ENCODE data around the gene TRIP13.
"Not testable (repeated sequence)": the region's sequence is repeated elsewhere in the genome, so short reads cannot be mapped to it uniquely, and the experiment has no call there.

TRIP13 gene

GRCh38 chr5:920321-920720, 27.6 kb downstream of the TRIP13 start:
- DNase-seq (ENCODE audit: low read depth): no peak

- DNase-seq (ENCODE audit: low read depth): no peak
These were observed 29.1 kb downstream of the TRIP13 start for GRCh38 chr5:921456-922435.

- DNase-seq (ENCODE audit: low read depth): no peak
These were observed 30.0 kb downstream of the TRIP13 start for GRCh38 chr5:922436-923280.

GRCh38 chr5:923281-923873, 30.7 kb downstream of the TRIP13 start:
- DNase-seq (ENCODE audit: low read depth): peak; percentile 61

- peak; percentile 16 for DNase-seq (ENCODE audit: low read depth)
These were observed 33.9 kb downstream of the TRIP13 start for GRCh38 chr5:926417-927171.

GRCh38 chr5:927172-928015, 34.7 kb downstream of the TRIP13 start:
- no peak for DNase-seq (ENCODE audit: low read depth)

- DNase-seq (ENCODE audit: low read depth): not testable (repeated sequence)
These were observed 36.5 kb downstream of the TRIP13 start for GRCh38 chr5:929182-929581.

- DNase-seq (ENCODE audit: low read depth): no peak
These were observed 36.9 kb downstream of the TRIP13 start for GRCh38 chr5:929596-929995.

GRCh38 chr5:930866-931265, 38.2 kb downstream of the TRIP13 start:
- DNase-seq (ENCODE audit: low read depth): no peak

- no peak for DNase-seq (ENCODE audit: low read depth)
These were observed 39.0 kb downstream of the TRIP13 start for GRCh38 chr5:931570-932145.

- no peak for DNase-seq (ENCODE audit: low read depth)
These were observed 39.5 kb downstream of the TRIP13 start for GRCh38 chr5:932151-932627.

- DNase-seq (ENCODE audit: low read depth): no peak
These were observed 40.1 kb downstream of the TRIP13 start for GRCh38 chr5:932628-933250.

GRCh38 chr5:933251-933861, 40.7 kb downstream of the TRIP13 start:
- no peak for DNase-seq (ENCODE audit: low read depth)

GRCh38 chr5:933951-934350, 41.3 kb downstream of the TRIP13 start:
- DNase-seq (ENCODE audit: low read depth): not testable (repeated sequence)

- not testable (repeated sequence) for DNase-seq (ENCODE audit: low read depth)
These were observed 41.8 kb downstream of the TRIP13 start for GRCh38 chr5:934381-934967.

- DNase-seq (ENCODE audit: low read depth): no peak
These were observed 42.9 kb downstream of the TRIP13 start for GRCh38 chr5:935510-936084.

GRCh38 chr5:936149-937144, 43.8 kb downstream of the TRIP13 start:
- no peak for DNase-seq (ENCODE audit: low read depth)

Data from activated T-cell treated with anti-CD3 and anti-CD28 coated beads for 1 hour (primary cell).